Peyer's patch (tissue), 4 donors: ENCODE results near the gene LRRTM2.

ENCODE experiments used
- CTCF ChIP-seq, 6 experiments: fragments of 450-650 bp in 4 of 6; fragments of 200-600 bp in 2 of 6; sonication (generic) in 1 of 6; IDR thresholded peaks; one replicate each; pipeline ENCODE4 v1.5.1; 2017 to 2019; ENCODE audit warnings: antibody characterized with exemption in 6 of 6, mild to moderate bottlenecking in 3 of 6, moderate library complexity in 1 of 6
- POLR2A ChIP-seq, 2 donors: fragments of 450-650 bp; IDR thresholded peaks; one replicate each; pipeline ENCODE4 v1.5.1; 2017; ENCODE audit warnings: antibody characterized with exemption in 2 of 2, mild to moderate bottlenecking in 2 of 2, moderate library complexity in 2 of 2

- TF ChIP-seq CTCF (IDR thresholded peaks at IDR 0.05) (no peak), POLR2A (IDR thresholded peaks at IDR 0.05) (no peak)
Observed at GRCh38 chr5:138850865-138851435, 24.2 kb downstream of the LRRTM2 start.
